Stimulated activated CD8-positive, alpha-beta memory T cell treated with anti-CD3 and anti-CD28 coated beads, Interleukin-7, amount 100 ng/mL, for 4 hours (primary cell): ENCODE measurements around the gene CCDC81.

Source experiments
- DNase-seq, 2 donors: peaks; one replicate each; pipeline ENCODE4 v3.0.0-alpha.2; 2020; ENCODE audit warnings: low read depth in 2 of 2

CCDC81 gene

DNA sequence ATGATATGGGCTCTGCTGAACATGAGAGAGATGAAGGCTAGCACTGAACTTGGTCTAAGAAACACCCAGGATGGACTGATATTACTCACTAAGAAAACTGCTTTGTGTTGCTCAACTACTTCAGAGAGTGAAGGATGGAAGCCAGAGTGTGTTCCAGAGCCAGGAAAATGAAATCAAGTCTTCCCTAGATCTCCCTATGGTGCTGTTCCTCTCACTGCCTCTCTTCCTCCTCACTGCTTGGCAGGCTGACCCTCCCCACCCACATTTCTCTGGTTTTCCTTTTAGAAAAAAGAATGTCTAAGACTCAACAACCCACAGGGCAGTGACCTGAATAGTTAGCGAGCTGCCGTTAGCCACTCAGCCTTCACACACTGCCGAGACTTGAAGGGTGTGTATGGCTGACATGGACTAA is 65.6 kb downstream of the CCDC81 start:
- DNase-seq, result no peak

DNA sequence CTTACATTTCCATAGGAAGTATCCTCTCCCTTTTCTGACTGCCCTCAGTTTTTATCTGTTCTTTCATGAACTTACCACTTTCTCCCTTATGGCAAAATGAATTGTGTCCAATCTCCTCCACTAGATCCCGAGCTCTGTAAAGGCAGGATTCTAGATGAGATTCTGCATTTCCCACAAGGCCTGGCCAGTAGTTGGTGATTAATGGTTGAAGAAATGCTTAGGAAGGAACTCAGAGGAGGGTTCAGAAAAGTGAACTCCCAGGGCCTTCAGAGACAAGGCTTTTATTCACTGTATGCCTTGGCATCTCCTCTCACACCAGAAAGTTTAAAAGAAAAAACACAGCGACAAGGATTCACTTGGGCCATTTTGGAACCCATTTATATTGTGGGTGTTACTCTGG is 66.2 kb downstream of the CCDC81 start:
- DNase-seq, result no peak

DNA sequence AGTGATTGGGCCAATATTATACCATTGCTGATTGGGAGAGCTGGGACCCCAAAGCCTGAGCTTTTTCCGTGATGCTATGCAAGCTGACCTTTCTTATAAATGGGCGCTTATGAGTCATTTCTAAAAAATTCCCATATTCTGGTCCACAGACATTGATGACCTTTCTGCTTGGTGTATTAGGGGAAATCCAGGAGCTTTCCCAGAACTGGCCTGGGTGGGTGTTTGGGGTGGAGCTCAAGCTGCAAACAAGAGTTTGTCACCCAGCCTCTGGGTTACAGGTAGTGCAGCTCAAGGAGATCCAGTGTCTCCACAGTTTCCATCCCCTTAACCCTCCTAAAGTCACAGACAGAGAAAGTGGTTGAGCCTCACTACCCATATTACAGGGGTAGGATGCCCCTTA is 67.7 kb downstream of the CCDC81 start:
- DNase-seq, result peak in 1 of 2 donors; percentile 7

DNA sequence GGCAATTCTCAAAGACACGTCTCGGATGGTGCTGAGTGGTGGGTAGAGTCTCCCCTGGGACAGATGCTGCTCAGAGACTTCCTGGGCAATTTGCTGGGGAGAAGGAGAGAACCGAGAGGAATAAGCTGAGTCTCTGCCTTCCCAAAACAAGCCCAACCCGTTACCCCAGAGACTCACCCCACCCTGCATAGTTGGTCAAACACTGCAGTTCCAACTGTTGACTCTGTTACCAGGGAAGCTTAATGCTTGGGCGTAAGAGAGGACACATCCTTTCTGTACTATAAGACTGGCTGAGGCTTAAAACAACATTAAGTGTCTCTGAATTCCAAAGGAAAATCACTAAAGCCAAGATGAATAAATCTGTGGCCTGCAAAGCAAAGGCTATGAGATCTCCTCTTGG is 68.1 kb downstream of the CCDC81 start:
- DNase-seq, result no peak

DNA sequence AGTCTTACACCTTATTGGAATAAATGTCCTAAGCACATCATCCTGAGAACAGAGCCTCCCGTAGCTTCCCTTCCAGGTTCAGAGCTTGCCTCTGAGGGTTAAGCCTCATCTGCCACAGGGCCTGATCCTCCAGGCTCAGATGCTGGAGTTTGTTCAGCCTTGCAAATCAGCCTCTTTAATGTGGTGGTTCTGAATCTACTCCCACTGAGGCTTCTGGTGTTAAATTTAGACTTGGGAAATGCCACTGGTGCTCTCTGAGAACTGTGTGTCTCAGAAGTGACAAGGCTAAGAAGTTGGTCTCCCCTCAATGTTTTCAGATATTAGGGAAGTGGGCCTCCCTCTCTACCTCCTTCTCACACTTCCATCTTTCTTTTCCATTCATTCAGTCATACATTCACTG is 68.7 kb downstream of the CCDC81 start:
- DNase-seq, result no peak

DNA sequence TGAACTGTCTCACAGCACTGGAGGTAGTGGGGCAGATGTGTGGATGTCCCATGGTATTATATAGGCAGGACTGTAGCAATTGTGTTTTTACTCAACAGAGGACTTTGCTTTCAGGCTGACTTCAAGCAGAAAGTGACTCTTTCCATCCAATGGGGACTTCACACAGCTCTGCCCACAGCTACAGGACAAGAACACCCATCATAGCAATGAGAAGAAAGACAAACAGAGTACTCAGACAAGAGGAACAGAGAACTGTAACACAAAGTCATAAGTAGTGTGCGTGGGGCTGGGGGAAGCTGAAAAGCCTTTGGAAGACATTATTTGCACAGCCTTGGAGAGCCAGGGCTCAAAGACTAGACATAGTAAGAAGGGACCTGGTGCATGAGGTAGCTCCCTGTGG is 70.3 kb downstream of the CCDC81 start:
- no peak for DNase-seq

DNA sequence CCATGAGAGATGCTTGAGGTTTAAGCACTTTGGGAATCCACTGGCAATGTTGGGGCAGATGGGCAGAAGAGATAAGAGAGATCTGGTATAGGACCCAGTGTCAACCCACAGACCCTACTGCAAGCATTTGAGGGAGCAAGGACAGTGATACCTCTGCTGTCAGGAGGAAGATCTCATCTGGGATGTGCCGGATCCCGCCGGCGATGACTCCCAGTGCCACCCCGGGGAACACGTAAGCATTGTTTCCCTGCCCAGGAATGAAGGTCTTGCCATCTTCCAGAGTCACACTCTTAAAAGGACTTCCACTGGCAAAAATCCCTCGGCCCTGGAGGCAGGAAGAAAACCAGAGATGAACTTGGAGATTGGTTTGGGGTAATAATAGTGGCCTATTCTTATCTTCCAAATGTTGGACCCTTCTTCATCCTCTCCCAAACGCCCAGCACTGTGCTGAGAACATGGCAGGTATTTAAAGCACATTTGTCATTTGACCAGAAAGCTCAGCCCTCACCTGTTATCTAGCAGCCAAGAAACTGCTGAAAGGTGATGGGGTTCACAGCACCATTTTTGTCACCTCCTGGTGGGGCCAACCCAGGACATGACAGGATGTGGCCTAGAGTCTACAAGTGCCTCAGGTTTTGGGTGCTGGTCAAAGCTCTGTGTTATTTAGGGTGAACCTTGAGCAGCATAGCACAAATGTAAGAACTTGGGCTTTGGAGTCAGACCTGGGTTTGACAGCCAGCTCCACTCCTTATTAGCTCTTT is 71.7 kb downstream of the CCDC81 start:
- DNase-seq, result no peak

DNA sequence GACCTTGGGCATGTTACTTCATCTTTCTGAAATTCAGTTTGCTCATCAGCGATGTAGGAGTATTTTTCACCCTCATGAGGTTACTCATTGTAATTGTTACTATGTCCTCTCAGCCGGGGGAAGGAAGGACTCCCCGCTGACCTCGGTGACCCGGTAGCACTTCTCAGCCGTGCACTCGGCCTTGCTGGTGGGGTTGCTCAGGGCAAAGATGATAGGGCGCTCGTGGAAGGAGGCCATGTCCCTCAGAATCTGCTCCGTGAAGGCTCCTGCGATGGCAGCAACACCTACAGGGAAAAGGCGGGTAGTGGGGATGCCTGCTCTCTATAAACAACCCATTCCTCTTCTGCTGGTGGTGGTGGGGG is 72.2 kb downstream of the CCDC81 start:
- no peak for DNase-seq

DNA sequence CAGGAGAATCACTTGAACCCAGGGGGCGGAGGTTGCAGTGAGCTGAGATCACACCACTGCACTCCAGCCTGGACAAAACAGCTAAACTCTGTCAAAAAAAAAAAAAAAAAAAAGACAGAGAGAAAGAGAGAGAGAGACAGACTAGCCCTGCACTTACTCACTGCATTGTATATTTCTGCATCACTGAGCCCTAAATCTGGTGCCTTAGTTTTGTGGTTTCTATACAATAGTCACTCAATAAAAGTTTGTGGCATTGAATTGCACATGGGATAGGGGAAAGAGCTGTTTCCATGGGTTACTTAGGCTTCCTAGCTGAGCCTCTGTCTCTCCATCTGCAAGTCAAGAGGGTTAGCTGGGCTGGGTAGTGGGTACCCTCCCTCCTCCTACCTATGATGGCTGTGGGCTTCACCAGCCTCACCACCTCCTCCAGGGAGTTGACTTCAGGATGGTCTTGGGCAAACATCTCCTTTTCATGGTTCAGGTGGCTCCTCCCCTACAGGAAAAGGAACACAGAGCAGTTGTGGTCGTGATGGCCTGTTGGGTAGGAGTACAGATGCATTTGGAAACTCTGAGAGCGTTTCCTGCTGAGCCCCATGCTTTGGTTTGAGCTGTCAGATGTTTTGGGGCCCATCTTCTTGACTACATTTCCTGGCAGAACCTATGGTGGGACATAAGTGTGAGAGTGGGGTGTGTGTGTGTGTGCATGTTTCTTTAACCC is 73.2 kb downstream of the CCDC81 start:
- no peak for DNase-seq

DNA sequence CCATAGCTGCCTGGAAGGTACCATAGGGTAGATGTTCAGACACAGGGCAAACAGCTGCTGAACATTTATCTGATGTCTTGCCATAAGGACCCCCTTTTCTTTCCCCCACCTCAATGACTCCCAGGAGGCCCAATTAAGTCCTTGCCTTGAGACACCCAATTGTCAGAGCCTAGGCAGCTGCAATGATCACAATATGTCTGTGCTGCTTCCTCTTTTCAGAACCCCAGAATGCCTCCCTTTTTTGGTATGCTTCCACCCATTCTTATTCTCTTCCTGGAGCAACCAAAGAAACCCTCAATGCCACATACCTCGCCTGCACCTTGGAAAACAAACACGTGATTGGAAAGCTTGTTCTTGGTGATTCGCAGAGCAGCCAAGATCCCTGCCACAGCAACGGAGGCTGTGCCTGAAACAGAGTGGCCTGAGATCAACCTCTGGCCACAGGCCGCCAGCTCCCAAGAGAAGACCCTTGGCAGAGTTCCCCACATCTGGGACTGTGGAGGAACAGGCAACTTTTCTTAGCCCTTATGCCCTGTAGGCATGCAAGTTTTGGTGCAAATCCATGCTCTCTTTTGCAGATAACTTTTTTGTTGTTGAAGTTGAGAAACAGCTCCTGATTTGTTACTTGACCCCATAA is 75.4 kb downstream of the CCDC81 start:
- no peak for DNase-seq

DNA sequence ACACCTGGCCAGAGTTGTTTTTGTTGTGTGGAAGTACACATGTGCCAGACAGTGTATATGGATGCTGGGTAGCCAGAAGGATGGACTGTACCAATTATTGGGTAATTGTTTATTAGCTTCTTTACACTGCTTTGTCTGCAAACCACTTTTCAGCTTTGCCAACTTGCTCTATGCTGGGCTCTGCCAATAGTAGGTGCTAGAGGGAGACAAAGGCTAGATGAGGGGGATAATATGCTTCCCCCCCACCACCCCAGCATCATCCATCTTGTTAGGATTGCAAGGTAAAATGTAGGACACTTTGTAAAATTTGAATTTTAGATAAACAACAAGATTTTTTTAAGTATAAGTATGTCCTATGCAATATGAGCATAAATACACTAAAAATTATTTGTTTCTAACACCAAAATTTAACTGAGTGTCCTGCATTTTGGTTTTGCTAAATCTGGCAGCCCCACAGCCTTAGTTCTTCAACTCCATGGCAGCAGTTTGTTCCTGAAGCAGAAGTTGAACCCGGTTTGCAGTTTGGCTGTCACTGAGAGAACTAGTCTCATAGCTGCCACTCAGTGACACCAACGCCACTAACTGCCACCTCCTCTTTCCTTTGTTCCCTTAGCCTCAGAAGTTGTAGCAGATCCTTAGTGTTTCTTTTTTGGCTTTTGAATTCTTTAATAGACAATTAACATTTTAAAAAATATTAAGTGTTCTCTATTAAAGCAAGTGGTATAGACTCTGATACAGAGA is 78.8 kb downstream of the CCDC81 start:
- no peak for DNase-seq

DNA sequence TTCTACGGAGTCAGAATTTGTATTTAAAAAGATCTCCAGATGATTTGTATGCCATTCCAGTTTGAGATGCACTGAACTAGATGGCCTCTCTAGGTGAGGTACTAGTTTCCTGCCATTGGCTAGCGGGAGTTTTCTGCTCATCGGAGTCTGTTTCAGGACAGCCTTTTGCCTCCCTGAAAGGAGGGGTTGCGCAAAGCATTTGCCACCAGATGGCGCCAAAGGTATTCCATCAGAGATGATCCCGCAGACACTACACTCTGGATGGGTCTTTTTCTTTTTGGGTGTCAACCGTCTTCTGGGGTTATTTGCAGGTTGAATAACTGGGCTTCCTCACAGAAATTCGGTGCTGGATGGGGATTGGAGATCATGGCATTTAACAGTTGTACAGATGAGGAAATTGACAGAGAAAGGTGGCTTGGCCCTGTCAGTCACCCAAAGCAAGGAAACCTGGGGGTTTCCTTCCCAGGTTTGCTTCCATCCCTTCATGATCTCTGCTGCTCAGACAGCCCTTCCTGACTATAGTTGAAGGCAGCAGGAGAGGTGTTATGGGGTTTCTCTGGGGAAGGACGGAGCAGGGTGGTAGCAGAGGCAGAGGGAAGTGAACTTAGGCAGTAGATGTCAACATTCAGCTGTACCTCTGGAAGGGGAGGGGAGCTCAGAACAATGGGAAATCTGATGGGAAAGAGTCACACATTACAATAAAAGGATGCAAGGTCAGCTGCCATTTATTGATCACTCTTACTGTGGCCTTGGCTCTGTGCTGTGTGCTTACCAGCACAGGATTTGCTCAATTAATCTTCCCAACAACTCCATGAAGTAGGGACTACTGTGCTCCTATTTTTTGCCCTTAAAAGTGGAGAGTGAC is 81.6 kb downstream of the CCDC81 start:
- peak; percentile 42 to 48 for DNase-seq

DNA sequence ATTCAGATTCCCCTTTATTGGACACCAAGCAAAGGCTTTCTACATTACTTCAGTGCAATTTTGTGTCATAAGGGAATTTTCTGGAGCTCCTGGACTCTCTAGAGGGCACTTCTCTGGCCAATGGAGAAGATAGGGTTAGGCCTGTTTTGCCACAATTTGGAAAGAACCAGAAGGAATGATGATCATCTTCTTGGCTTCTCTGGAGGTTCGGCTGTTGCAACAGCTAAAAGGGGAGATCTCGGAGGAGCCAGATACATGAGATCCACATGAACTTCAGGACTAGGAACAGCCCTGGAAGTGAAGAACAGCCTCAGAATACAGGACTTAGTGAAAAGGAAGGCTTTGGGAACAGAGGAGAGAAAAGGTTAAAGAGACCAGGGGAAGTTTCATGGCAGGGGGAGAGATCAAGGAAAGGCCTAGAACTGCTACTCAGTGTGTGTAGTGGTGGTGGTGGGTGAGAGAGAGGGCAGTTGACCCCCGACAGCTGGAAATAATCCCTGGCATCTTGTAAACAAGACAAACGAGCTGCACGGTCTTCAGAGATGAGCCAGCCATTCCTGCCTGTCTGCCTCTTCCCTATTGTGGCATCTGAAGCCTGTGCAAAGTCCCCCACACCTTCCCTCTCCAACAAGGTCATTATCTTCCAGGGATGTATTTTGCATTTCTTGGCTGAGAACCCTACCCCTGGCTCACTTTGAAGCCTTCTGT is 83.8 kb downstream of the CCDC81 start:
- no peak for DNase-seq

DNA sequence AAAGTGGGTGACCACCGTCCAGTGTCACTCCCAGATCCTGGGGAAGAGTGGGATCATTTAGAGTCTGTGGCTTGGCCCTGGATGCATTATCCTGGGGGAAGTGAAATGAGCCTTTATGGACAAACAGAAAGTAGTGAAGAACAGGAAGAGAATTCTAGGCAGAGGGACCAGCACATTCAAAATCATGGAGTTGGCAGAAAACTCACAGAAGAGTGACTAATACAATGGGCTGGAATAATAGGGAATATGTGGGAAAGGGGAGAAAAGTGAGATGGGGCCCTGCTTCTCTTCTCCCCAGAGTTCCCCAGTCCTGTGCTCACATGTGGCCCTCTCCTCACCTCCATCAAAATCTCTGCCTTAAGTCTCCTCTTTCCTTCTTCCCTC is 84.3 kb downstream of the CCDC81 start:
- no peak for DNase-seq

DNA sequence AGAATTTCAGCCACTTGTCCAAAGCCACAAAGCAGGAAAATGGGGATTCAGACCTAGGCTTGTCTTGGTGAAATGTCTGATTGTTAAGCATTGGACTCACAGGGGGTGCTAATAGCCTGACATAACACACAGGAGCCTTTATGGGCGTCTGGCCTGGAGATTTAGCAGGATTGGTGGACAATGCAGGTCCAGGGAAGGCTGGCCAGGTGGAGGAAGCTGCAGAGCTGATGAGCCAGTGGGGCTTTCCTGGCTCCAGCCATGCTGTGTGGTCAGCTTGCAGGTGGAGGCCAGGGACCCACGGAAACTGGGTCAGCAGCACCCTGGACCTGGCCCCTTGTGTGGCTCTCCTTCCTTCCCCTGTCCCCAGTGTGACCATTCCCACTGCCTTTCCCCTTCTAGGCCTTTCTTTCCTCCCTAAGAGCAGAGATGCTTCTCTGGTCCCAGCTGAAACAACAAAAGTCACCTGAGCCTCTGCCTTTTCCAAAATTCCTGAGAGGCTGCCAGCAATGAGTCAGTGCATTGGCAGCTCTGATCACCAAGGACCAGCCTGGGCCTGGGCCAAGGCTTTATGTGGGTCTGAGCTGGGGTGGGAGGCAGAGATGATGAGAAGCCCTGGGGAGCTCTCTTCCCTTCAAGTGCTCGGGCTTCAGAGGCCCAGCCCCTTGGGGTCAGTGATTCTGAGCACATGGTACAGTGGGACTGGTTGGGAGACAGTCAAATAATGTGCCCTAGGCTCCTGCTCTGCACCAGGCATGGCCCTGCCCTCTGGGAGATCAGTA is 85.2 kb downstream of the CCDC81 start:
- DNase-seq, result no peak

DNA sequence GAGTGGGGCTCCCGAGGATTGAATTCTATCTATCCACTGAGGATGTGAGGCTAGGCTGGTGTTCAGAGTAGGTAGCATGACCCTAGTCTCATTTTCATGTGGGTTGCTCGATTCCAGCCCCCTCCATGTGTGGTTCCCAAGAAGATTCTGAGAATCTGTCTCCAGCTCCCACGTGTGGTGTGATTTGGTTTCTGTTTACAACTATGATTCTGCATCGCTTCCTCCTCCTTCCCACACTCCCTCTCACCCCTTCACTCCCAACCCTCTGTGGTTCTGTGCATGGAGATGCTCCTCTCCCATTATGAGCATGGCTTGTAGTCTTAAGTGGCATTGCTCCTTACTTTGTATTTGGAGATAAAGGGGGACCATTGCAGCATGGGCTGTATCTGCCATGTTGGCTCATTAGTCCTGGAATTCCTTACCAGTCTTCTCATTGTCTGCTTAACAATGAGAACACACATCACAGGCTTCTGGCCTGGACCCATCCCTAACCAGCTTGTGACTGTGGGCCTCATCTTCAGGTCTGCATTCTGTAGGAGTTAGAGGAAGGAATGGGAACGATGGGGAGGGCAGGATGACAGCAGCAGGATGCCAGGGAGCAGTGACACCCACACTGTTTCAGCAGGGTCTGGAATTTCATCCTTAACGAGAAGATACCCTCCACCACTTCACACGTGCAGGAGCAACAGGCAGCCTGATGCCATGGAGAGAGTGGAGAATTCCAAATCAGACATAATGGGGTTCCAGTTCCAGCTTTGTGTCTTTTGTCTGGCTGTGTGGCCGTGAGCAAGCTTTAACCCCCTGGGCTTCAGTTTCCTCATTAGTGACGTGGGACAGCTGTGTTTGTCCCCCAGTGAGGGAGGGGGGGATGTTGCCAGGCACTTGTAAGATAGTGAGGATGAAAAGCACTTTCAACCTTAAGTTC is 86.0 kb downstream of the CCDC81 start:
- no peak for DNase-seq

DNA sequence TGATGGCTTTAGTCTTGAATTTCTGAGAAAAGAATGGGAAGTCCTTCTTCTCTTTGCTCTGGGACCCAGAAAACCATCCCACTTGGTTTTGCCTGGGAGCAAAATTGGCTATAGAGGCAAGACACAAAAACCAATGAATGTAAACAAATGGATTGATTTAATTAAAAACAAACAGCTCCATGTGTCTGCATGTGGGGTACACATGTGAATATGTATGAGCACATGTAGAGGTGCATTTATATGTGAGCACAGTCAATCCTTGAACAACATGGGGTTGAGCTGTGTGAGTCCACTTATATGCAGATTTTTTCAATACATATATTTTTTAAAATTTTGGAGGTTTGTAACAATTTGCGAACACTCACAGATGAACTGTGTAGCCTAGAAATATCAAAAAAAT is 87.2 kb downstream of the CCDC81 start:
- no peak for DNase-seq

DNA sequence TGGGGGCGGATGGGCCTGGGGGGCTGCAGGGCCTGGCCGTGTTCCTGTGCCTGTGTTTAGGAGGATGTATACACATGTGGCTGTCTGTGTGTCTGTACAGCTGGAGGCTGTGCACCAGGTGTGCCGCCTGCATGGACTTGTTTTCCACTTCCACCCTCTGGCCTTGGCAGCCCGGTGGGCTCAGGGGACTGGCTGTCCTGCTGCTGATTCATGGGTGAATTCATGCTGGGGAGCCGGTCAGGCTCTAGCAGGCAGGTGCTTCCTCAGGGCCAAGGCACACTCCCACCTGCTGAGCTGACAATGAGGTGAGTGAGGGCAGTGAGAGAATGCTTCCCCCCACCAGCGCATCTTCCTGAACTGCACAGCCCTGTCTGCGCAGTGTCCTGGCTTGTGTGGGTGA is 88.4 kb downstream of the CCDC81 start:
- no peak for DNase-seq

DNA sequence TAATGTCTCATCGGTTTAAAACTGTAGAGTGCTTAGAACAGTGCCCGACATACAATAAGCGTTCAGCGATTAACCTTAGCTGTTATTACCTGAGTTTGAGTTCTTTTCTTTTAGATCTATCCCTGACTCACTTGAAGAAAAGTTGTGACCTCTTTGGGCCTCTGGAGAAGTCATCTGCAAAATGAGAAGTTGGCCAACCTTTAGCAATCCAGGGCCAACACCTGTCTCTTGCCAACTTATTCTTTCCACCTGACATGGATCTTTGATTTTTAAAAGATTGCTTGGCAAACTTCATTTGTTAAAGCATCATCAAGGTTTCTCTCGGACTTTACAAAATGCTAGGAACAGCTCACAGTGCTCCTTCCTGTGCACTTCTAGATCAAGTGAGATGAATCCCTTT is 89.3 kb downstream of the CCDC81 start:
- no peak for DNase-seq
